Ishikawa (cell line): ENCODE measurements around the gene UBE2I.

ENCODE experiments used
- CEBPB ChIP-seq: IDR thresholded peaks from 2 replicates; pipeline ENCODE4 v1.6.1; 2012
- CREB1 ChIP-seq: IDR thresholded peaks from 2 replicates; pipeline ENCODE4 v1.6.1; 2012; ENCODE audit warnings: low read depth
- EGR1 ChIP-seq: IDR thresholded peaks from 2 replicates; pipeline ENCODE4 v1.6.1; 2012
- EP300 ChIP-seq: IDR thresholded peaks from 2 replicates; pipeline ENCODE4 v1.6.1; 2012; ENCODE audit warnings: borderline replicate concordance
- FOXM1 ChIP-seq: IDR thresholded peaks from 2 replicates; pipeline ENCODE4 v1.6.1; 2012; ENCODE audit warnings: low read depth, borderline replicate concordance
- NFIC ChIP-seq: IDR thresholded peaks from 2 replicates; pipeline ENCODE4 v1.6.1; 2012
- RAD21 ChIP-seq: IDR thresholded peaks from 2 replicates; pipeline ENCODE4 v1.6.1; 2012; ENCODE audit warnings: low read depth
- TAF1 ChIP-seq: IDR thresholded peaks from 2 replicates; pipeline ENCODE4 v1.6.1; 2012; ENCODE audit warnings: low read depth, mild to moderate bottlenecking
- TCF12 ChIP-seq: IDR thresholded peaks from 2 replicates; pipeline ENCODE4 v1.6.1; 2012; ENCODE audit warnings: low read depth
- TEAD4 ChIP-seq: IDR thresholded peaks from 2 replicates; pipeline ENCODE4 v1.6.1; 2012
- YY1 ChIP-seq: IDR thresholded peaks from 2 replicates; pipeline ENCODE4 v1.6.1; 2012; ENCODE audit warnings: low read depth
- ZBTB7A ChIP-seq: IDR thresholded peaks from 2 replicates; pipeline ENCODE4 v1.6.1; 2012; ENCODE audit warnings: low read depth
- TF ChIP-seq, protein P1 (sequence below): IDR thresholded peaks from 2 replicates; pipeline ENCODE4 v1.6.1; 2012
- TF ChIP-seq, protein P2 (sequence below): IDR thresholded peaks from 2 replicates; pipeline ENCODE4 v1.6.1; 2012
- TF ChIP-seq, protein P3 (sequence below): IDR thresholded peaks from 2 replicates; pipeline ENCODE4 v1.6.1; 2012; ENCODE audit warnings: low read depth, mild to moderate bottlenecking

Gene UBE2I

DNA sequence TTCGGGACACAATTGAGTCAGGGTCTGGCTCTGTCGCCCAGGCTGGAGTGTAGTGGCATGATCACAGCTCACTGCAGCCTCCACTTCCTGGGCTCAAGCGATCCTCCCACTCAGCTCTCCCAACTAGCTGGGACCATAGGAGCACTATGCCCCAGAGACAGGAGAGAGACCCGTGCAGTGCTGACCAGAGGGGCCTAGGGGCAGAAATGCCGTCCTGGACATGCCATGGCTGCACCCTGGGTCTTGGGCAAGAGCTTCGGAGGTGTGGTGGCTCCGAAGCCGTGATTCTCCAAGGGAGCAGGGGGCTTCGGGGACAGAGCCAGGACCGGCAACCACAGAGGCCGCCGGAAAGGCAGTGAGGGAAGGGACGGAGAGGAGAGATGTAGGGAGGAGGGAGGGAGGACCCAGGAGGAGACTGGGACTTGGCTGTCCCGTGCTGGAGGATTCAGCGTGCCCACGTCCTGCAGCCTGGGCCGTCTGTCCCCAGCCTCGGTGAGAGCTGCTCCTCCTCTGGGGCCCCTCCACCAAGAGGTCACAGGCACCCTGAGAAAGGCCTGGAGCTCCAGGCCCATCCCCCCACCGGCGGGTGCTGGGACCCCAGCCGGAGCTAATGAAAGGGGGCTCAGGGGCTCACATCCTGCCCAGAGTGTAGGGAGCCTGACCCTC, 31.7 kb upstream of the UBE2I start:
- TF ChIP-seq TEAD4 (no peak), RAD21 (no peak), FOXM1 (no peak), TCF12 (no peak), EGR1 (no peak), CREB1 (no peak), NFIC (no peak)
- TF ChIP-seq, protein P1, sequence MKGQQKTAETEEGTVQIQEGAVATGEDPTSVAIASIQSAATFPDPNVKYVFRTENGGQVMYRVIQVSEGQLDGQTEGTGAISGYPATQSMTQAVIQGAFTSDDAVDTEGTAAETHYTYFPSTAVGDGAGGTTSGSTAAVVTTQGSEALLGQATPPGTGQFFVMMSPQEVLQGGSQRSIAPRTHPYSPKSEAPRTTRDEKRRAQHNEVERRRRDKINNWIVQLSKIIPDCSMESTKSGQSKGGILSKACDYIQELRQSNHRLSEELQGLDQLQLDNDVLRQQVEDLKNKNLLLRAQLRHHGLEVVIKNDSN: no peak

DNA sequence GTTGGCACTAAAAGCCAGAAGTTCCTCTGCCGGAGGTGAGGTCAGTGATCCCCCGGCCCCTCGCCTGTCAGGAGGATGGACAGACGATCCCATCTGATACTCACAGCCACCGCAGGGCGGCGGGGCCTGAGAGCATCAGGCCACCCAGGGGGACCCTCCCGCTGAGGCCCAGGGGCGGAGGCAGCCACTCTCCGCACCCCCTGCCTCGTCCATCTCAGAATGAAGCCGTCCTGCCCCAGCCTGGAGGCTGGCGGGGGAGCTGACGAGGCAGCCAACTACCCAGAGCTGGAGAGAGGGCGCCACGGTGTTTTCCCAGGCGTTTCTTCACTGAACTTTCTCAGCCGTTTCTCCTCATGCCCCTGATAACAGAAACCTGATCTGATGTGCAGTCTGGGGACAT, 31.0 kb upstream of the UBE2I start:
- TF ChIP-seq YY1 (no peak), CEBPB (no peak), EGR1 (no peak), TCF12 (no peak), NFIC (no peak), EP300 (no peak), TAF1 (no peak), CREB1 (no peak), ZBTB7A (no peak), TEAD4 (no peak), RAD21 (no peak), FOXM1 (no peak)
- TF ChIP-seq, protein P1: no peak
- TF ChIP-seq, protein P2, sequence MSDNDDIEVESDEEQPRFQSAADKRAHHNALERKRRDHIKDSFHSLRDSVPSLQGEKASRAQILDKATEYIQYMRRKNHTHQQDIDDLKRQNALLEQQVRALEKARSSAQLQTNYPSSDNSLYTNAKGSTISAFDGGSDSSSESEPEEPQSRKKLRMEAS: no peak
- TF ChIP-seq, protein P3, sequence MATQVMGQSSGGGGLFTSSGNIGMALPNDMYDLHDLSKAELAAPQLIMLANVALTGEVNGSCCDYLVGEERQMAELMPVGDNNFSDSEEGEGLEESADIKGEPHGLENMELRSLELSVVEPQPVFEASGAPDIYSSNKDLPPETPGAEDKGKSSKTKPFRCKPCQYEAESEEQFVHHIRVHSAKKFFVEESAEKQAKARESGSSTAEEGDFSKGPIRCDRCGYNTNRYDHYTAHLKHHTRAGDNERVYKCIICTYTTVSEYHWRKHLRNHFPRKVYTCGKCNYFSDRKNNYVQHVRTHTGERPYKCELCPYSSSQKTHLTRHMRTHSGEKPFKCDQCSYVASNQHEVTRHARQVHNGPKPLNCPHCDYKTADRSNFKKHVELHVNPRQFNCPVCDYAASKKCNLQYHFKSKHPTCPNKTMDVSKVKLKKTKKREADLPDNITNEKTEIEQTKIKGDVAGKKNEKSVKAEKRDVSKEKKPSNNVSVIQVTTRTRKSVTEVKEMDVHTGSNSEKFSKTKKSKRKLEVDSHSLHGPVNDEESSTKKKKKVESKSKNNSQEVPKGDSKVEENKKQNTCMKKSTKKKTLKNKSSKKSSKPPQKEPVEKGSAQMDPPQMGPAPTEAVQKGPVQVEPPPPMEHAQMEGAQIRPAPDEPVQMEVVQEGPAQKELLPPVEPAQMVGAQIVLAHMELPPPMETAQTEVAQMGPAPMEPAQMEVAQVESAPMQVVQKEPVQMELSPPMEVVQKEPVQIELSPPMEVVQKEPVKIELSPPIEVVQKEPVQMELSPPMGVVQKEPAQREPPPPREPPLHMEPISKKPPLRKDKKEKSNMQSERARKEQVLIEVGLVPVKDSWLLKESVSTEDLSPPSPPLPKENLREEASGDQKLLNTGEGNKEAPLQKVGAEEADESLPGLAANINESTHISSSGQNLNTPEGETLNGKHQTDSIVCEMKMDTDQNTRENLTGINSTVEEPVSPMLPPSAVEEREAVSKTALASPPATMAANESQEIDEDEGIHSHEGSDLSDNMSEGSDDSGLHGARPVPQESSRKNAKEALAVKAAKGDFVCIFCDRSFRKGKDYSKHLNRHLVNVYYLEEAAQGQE: no peak

DNA sequence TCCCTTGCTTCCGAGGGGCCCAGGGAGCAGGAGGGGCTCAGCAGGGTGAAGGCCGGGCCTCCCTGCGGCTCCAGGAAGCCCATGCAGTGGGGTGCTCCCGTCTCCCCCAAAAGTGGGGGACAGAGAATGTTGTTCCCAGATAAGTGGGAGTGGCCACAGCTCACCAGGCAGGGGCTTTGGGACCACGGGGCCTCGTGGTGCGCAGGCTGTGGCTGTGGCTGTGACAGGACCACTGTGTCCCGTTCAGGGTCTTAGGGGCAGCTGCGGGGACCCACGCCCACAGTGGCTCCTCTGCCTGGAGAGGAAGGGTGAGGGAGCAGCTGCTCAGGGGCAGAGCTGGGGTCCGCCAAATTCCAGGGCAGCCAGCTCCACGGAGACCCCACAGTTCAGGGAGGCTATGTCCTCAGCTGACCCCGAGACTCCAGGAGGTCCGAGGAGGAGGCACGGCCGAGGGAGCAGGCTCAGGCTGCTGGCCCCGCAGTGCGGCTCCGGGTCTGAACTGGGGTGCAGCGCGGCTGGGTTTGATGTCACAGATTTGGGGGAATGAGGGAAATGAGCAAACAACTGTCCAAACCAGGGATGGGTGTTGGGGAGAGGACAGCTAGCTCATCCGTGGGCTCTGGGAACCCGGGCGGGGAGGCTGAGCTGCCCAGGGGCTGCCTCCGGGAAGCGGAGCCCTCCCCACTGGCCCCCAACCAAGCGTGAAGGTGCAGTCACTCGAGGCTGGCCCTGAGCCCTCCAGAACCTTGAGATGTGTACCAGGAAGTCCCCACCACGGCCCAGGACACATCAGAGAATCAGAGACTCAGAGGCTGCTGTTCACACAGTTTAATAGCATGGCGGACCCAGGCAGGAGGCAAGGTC, 30.1 kb upstream of the UBE2I start:
- TF ChIP-seq, protein P3: no peak
- TF ChIP-seq CREB1 (no peak), CEBPB (no peak), NFIC (no peak), EGR1 (no peak), TEAD4 (no peak), TCF12 (no peak), ZBTB7A (no peak), RAD21 (no peak)
- TF ChIP-seq, protein P2: no peak

DNA sequence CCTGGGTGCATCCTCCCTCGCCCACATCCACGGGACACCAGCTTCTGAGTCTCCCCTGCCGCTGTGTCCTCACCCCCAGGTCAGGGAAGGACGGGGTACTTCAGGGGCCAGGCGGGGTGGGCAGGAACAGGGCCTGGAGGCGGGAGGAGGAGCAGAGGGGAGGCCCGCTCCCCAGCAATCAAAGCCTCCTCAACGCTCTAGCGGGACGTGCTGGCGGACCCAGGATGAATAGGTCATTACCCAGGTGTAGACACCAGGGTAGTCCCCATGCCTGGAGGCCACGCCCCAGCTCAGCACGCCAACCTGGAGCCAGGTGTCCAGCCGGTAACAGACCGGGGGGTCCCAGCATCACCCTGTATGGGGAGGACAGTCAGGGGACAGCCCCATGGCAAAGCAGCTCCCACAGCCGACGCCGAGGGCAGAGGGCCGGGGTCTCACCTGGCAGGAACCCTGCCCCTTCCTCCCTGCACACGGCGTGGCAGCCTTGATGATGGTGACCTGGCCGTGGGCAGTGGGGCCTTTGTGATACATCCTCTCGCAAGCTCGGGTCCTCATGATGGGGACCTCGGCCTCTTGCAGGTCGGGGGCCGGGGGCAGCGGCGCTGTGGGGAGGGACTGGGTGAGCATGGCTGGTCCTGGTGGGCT, 29.4 kb upstream of the UBE2I start:
- TF ChIP-seq ZBTB7A (no peak), NFIC (no peak), FOXM1 (no peak)

DNA sequence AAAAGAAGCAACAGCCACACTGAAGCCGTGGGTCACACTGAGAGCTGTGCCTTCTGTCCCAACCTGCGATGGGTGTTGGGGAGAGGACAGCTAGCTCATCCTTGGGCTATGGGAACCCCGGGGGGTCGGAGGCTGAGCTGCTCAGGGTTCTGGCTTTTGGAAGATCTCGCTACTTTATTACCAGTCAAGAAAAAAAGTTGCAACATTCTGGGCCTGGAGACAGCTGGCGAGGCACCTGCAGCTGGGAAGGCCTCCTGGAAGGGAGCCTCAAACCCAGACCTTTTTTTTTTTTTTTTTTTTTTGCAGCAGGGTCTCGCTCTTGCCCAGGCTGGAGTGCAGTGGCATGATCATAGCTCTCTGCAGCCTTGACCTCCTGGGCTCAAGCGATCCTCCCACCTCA, 28.7 kb upstream of the UBE2I start:
- no peak for TF ChIP-seq CREB1
- TF ChIP-seq, protein P3: no peak
- no peak for TF ChIP-seq TCF12
